Endothelial cell of umbilical vein (primary cell): ENCODE results near the gene TUBGCP3. TPM values are rescaled to one million over a fixed set of nuclear protein-coding genes. Genes with fewer than 3 reads are reported as not detected.

Source experiments
- BruUV-seq: library from RNA; stranded (reverse); fragments of 400-500 nt; replicated peaks from 2 replicates; lab custom pipeline; 2021; lab: Mats Ljungman, UMichigan
- CTCF ChIA-PET: fragments of 300-600, 350-600 bp; sonication (Branson Sonifier 250); formaldehyde crosslinking; loops from one replicate; lab custom pipeline; 2021; ENCODE audit warnings: antibody characterized with exemption, inconsistent platforms; lab: Charles Lee
- POLR2A ChIA-PET: fragments of 300-600, 350-600 bp; sonication (Branson Sonifier 250); formaldehyde crosslinking; loops from one replicate; lab custom pipeline; 2021; ENCODE audit warnings: antibody characterized with exemption, inconsistent platforms; lab: Charles Lee
- DNase-seq: peaks from one replicate; pipeline ENCODE4 v3.0.0-alpha.2; 2011; ENCODE audit warnings: low read depth, low spot score
- FAIRE-seq: peaks from 2 replicates; lab custom pipeline; 2011; peaks lifted over from hg19 to GRCh38; lab: Jason Lieb, UNC
- H2AFZ ChIP-seq: 2 replicates; pipeline ENCODE4 v1.6.0; 2012; ENCODE audit warnings: low read depth, low read length, control low read depth, inconsistent platforms
- H3K27ac ChIP-seq: 2 replicates; pipeline ENCODE4 v1.5.1; 2011; ENCODE audit warnings: low read depth, mild to moderate bottlenecking, control low read depth, low read length, moderate library complexity; ENCODE audit not compliant: insufficient read depth
- H3K27me3 ChIP-seq, 2 experiments: 2 replicates each; pipeline versions ENCODE4 v1.6.0 to v1.6.1; 2011; ENCODE audit warnings: low read length in 2 of 2, mixed read lengths in 1 of 2; ENCODE audit not compliant: control insufficient read depth in 2 of 2, insufficient read depth in 2 of 2
- H3K36me3 ChIP-seq, 2 experiments: 2 replicates in 1 of 2; 3 replicates in 1 of 2; pipeline ENCODE4 v1.5.1; 2011; ENCODE audit warnings: low read length in 2 of 2, mild to moderate bottlenecking in 1 of 2, moderate library complexity in 1 of 2; ENCODE audit not compliant: control insufficient read depth in 2 of 2, insufficient read depth in 2 of 2; ENCODE audit errors: extremely low read depth in 1 of 2
- H3K4me1 ChIP-seq: 3 replicates; pipeline ENCODE4 v1.5.1; 2011; ENCODE audit warnings: mild to moderate bottlenecking, low read length; ENCODE audit not compliant: control insufficient read depth, insufficient read depth; ENCODE audit errors: extremely low read depth
- H3K4me2 ChIP-seq: 2 replicates; pipeline ENCODE4 v1.6.1; 2011; ENCODE audit warnings: low read length, control low read depth, mixed read lengths; ENCODE audit not compliant: insufficient read depth
- H3K4me3 ChIP-seq, 3 experiments: fragments of 200-600 bp in 1 of 3; sonication (generic), shearing (Covaris generic) in 1 of 3; replicated peaks in 1 of 3; 2 replicates each; pipeline ENCODE4 v1.5.1; 2011 to 2016; ENCODE audit warnings: control low read depth in 3 of 3, low read length in 3 of 3, mild to moderate bottlenecking in 2 of 3, inconsistent platforms in 1 of 3, low read depth in 1 of 3, moderate library complexity in 1 of 3; ENCODE audit not compliant: insufficient read depth in 1 of 3
- H3K79me2 ChIP-seq: 2 replicates; pipeline ENCODE4 v1.6.0; 2012; ENCODE audit warnings: low read length, inconsistent platforms; ENCODE audit not compliant: control insufficient read depth, insufficient read depth
- H3K9ac ChIP-seq: replicated peaks from 2 replicates; pipeline ENCODE3; 2011; ENCODE audit warnings: low read length, control low read depth; ENCODE audit not compliant: insufficient read depth; ENCODE audit errors: extremely low read depth
- H3K9me1 ChIP-seq: replicated peaks from 3 replicates; pipeline ENCODE4 v1.6.0; 2011; ENCODE audit warnings: mild to moderate bottlenecking, low read length; ENCODE audit not compliant: control insufficient read depth, insufficient read depth; ENCODE audit errors: extremely low read depth
- H3K9me3 ChIP-seq: replicated peaks from 2 replicates; pipeline ENCODE4 v1.5.1; 2012; ENCODE audit warnings: low read length, inconsistent platforms; ENCODE audit not compliant: control insufficient read depth, insufficient read depth
- H4K20me1 ChIP-seq: replicated peaks from 2 replicates; pipeline ENCODE3; 2011; ENCODE audit warnings: mild to moderate bottlenecking, low read length; ENCODE audit not compliant: control insufficient read depth, insufficient read depth; ENCODE audit errors: extremely low read depth
- EZH2 ChIP-seq: IDR thresholded peaks from 2 replicates; pipeline ENCODE4 v1.6.1; 2012; ENCODE audit warnings: borderline replicate concordance, low read depth, mild to moderate bottlenecking, moderate library complexity, low read length, inconsistent platforms; ENCODE audit not compliant: severe bottlenecking
- FOS ChIP-seq: IDR thresholded peaks from 2 replicates; pipeline ENCODE4 v1.6.1; 2011; ENCODE audit warnings: mild to moderate bottlenecking, low read length, moderate library complexity, borderline replicate concordance; ENCODE audit not compliant: insufficient read depth
- JUN ChIP-seq: IDR thresholded peaks from 2 replicates; pipeline ENCODE4 v1.6.1; 2011; ENCODE audit warnings: borderline replicate concordance, low read depth; ENCODE audit not compliant: insufficient read length, insufficient read depth
- MAX ChIP-seq: IDR thresholded peaks from 2 replicates; pipeline ENCODE4 v1.6.1; 2011; ENCODE audit not compliant: insufficient read depth, insufficient read length
- MYC ChIP-seq: IDR thresholded peaks from one replicate; pipeline ENCODE4 v1.6.1; 2011; ENCODE audit warnings: mild to moderate bottlenecking, low read depth, low read length
- POLR2A ChIP-seq: IDR thresholded peaks from 2 replicates; pipeline ENCODE4 v1.6.1; 2012; ENCODE audit warnings: low read depth, mild to moderate bottlenecking, control low read depth, low read length
- POLR2AphosphoS5 ChIP-seq: IDR thresholded peaks from 2 replicates; pipeline ENCODE4 v1.6.1; 2012; ENCODE audit warnings: low read depth, mild to moderate bottlenecking, control low read depth, low read length, moderate library complexity; ENCODE audit not compliant: insufficient read depth
- dilution Hi-C: fragments of 300-500 bp; cut with MboI; formaldehyde crosslinking; loops from one replicate; pipeline ENCODE4 v1.15.0; 2019; ENCODE audit warnings: low sequenced_read_pairs; ENCODE audit not compliant: extremely low pct_ligation_motif_present
- intact Hi-C: fragments of 100-400 bp; cut with micrococcal nuclease; formaldehyde crosslinking; loops from one replicate; pipeline ENCODE4 v1.10.0; 2022
- polyA plus RNA-seq, 4 experiments: library from polyadenylated mRNA; depleted of rRNA in 3 of 4; stranded (reverse) in 3 of 4; unstranded in 1 of 4; fragments of >200 nt; gene quantifications; 2 replicates each; pipeline versions ENCODE4 v1.2.1 to v1.2.3, GENCODE V29; 2011 to 2012; ENCODE audit warnings: missing spikeins in 1 of 4
- total RNA-seq: library from RNA; stranded (reverse); gene quantifications from 2 replicates; pipeline ENCODE4 v1.2.3, GENCODE V29; 2021

TUBGCP3 gene
- total and polyA plus RNA-seq, 2 donors (not counting 3 experiments of a cell fraction or from before 2014, with no cell fraction given) = 36.4 to 47.7 TPM

- H2AFZ ChIP-seq = peak overlapping the region; percentile 93
- H3K4me1 ChIP-seq = peaks cover 17% of the 10 kb centered on the region
- no peak for FAIRE-seq
- dilution Hi-C loops (no loop called here), intact Hi-C loops (loop anchor here (5.0 kb wide), 1 partner anchor 76 kb away; no protein-coding TSS in a partner anchor)
- peak overlapping the region; percentile 82 for H3K27ac ChIP-seq
- no peak for TF ChIP-seq FOS
- no peak for TF ChIP-seq MAX
- no peak for TF ChIP-seq JUN
- TF ChIP-seq EZH2 = no peak
- no peak for TF ChIP-seq POLR2A
- no peak for TF ChIP-seq POLR2AphosphoS5
- no peak for TF ChIP-seq MYC
- CTCF ChIA-PET = interaction anchor here (1.1 to 2.9 kb wide), 5 partner anchors 15 to 79 kb away, joined by 3 to 9 read pairs (median 4); no protein-coding TSS in a partner anchor
- POLR2A ChIA-PET = interaction anchor here (1.5 kb wide), 1 partner anchor 15 kb away, joined by 5 read pairs; no protein-coding TSS in a partner anchor
- H3K36me3 ChIP-seq = no peaks in the 10 kb centered on the region
- no TSS peak for BruUV-seq
- H3K9ac ChIP-seq = peak overlapping the region; percentile 91
- H3K4me3 ChIP-seq = peak overlapping the region; percentile 87 to 95 (median 93)
- no peak for DNase-seq
- H4K20me1 ChIP-seq = no peaks in the 10 kb centered on the region
- peaks cover 33% of the 10 kb centered on the region for H3K79me2 ChIP-seq
- peak overlapping the region; percentile 95 for H3K4me2 ChIP-seq
- no peaks in the 10 kb centered on the region for H3K9me1 ChIP-seq
- H3K27me3 ChIP-seq = no peaks in the 10 kb centered on the region
- no peaks in the 10 kb centered on the region for H3K9me3 ChIP-seq
These were observed 741 bp upstream of the TUBGCP3 start for GRCh38 chr13:112588490-112589297.
